Muscle layer of duodenum (tissue), 2 donors: Measurements from ENCODE around the gene NPBWR2.
A peak's percentile ranks its signal among the peaks of the same experiment; 100 is the strongest.
"Not testable (repeated sequence)": the region's sequence is repeated elsewhere in the genome, so short reads cannot be mapped to it uniquely, and the experiment has no call there.

Experiments
- H3K27ac ChIP-seq: one replicate; pipeline ENCODE4 v1.7.0; 2013; ENCODE audit warnings: mild to moderate bottlenecking, low read length
- H3K27me3 ChIP-seq: one replicate; pipeline ENCODE4 v1.7.0; 2013; ENCODE audit warnings: low read depth, mild to moderate bottlenecking, control low read depth, low read length
- H3K36me3 ChIP-seq, 2 donors: one replicate each; pipeline ENCODE4 v1.7.0; 2013; ENCODE audit warnings: low read length in 2 of 2, control low read depth in 1 of 2, mild to moderate bottlenecking in 1 of 2; ENCODE audit not compliant: insufficient read depth in 2 of 2, control insufficient read depth in 1 of 2
- H3K4me1 ChIP-seq, 2 donors: one replicate each; pipeline ENCODE4 v1.7.0; 2013; ENCODE audit warnings: low read length in 2 of 2, mild to moderate bottlenecking in 2 of 2, control low read depth in 1 of 2, moderate library complexity in 1 of 2; ENCODE audit not compliant: insufficient read depth in 2 of 2, control insufficient read depth in 1 of 2
- H3K4me3 ChIP-seq, 2 donors: one replicate each; pipeline ENCODE4 v1.7.0; 2013; ENCODE audit warnings: low read length in 2 of 2, low read depth in 1 of 2, mild to moderate bottlenecking in 1 of 2
- H3K9me3 ChIP-seq, 2 donors: one replicate each; pipeline ENCODE4 v1.7.0; 2013; ENCODE audit warnings: low read length in 2 of 2, control low read depth in 1 of 2, mild to moderate bottlenecking in 1 of 2; ENCODE audit not compliant: control insufficient read depth in 1 of 2
- donor health status: healthy.

NPBWR2 gene

DNA sequence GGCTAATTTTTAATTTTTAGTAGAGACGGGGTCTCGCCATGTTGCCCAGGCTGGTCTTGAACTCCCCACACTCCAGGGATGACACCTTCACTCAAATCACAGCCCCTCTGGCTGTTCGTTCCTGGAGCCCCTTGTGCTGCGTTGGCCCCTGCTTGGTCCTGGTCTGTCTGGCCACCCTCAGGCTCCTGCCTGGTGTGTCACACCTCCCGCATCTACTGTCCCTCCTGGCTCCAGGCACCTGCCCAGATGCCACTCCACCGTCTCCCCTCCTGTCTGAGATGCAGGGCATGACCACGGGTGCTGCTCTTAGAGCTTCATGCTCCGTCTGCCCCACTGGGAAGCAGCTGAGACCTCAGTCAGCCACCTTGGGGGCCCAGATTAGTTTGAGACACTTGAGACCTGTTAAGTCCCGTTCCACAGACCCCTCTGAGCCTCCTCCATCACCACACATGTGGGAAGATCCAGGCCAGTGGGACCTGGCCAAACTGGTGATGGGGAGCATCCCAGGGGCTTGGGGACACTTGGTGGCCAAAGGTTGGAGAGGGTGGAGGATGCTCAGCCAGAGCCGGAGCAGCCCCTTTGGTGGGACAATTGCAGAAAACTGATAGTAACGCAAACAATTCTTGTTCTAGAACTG, 21.9 kb upstream of the NPBWR2 start:
- H3K4me1 ChIP-seq: no peaks in the 10 kb centered on the region
- H3K27ac ChIP-seq: no peak overlapping the region
- H3K4me3 ChIP-seq: no peak overlapping the region
- no peaks in the 10 kb centered on the region for H3K36me3 ChIP-seq
- no peaks in the 10 kb centered on the region for H3K9me3 ChIP-seq
- no peaks in the 10 kb centered on the region for H3K27me3 ChIP-seq

DNA sequence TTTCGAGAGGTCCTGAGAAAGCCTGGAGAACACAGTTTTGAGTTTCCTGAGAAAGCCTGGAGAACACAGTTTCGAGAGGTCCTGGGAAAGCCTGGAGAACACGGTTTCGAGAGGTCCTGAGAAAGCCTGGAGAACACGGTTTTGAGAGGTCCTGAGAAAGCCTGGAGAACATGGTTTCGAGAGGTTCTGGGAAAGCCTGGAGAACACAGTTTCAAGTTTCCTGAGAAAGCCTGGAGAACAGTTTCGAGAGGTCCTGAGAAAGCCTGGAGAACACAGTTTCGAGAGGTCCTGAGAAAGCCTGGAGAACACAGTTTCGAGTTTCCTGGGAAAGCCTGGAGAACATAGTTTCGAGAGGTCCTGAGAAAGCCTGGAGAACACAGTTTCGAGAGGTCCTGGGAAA, 16.2 kb upstream of the NPBWR2 start:
- not testable (repeated sequence) for H3K27ac ChIP-seq, H3K4me1 ChIP-seq, H3K4me3 ChIP-seq, H3K36me3 ChIP-seq, H3K9me3 ChIP-seq, H3K27me3 ChIP-seq

DNA sequence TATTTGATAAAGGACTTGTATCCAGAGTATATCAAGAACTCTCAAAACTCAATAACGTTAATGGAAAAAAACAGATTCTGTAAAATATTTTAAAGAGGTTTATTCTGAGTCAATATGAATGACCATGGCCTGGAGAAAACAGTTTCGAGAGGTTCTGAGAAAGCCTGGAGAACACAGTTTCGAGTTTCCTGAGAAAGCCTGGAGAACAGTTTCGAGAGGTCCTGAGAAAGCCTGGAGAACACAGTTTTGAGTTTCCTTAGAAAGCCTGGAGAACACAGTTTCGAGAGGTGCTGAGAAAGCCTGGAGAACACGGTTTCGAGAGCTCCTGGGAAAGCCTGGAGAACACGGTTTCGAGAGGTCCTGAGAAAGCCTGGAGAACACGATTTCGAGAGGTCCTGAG, 15.6 kb upstream of the NPBWR2 start:
- H3K27me3 ChIP-seq, H3K36me3 ChIP-seq, H3K9me3 ChIP-seq, H3K4me3 ChIP-seq, H3K27ac ChIP-seq, H3K4me1 ChIP-seq: not testable (repeated sequence)

DNA sequence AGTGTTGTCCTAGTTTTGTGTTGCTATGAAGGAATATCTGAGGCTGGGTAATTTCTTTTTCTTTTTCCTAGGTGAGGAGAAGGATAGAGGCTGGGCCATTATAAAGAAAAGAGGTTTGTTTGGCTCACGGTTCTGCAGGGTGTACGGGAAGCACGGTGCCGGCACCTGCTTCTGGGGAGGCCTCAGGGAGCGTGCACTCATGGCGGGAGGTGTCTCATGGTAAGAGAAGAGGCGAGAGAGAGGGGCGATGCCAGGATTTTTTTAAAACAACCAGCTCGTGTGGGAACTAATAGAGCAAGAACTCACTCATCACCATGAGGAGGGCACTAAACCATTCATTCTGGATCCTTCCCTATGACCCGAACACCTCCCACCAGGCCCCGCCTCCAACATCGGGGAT, 14.2 kb upstream of the NPBWR2 start:
- H3K4me3 ChIP-seq: no peak overlapping the region

DNA sequence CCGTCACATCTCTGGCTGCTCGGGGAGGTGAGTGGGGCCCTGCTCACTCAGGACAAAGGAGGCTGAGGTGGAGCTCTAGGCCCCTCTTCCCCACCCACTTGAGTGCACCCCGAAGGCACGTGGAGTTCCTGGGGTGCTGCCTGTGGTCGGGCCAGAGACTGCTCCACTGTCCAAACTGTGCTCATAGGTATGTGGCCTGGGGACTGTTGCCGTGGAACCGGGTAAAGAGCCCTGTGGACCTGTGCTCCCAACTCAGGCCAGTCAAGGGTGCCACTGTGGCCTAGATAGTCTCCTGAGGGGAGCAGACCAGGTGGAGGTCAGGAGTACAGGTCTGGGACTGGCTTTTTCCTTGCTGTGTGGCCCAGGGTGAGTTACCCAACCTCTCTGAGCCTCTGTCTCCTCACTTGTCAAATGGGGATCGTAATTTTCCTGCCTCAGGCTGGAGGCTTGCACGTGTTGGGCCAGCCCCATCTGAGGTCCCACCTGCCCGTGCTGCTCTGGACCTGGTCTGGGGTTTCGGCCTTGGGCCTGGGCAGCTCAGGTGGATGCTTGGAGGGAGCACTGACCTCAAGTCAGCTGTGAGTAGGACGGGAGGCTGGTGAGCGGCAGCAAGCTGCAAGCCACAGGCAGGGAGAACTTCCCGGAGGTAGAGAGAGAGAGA, 12.4 kb upstream of the NPBWR2 start:
- no peak overlapping the region for H3K27ac ChIP-seq
- no peaks in the 10 kb centered on the region for H3K36me3 ChIP-seq
- H3K4me3 ChIP-seq: peak overlapping the region in 1 of 2 donors; percentile 37
- H3K9me3 ChIP-seq: no peaks in the 10 kb centered on the region
- H3K27me3 ChIP-seq: peaks cover 5% of the 10 kb centered on the region
- peaks cover 3 to 7% of the 10 kb centered on the region in 2 donors for H3K4me1 ChIP-seq

More for the DNA sequence above, 14.2 kb upstream of the NPBWR2 start:
- H3K27me3 ChIP-seq: peaks cover 5% of the 10 kb centered on the region
- H3K27ac ChIP-seq: no peak overlapping the region
- no peaks in the 10 kb centered on the region for H3K36me3 ChIP-seq
- H3K9me3 ChIP-seq: no peaks in the 10 kb centered on the region
- H3K4me1 ChIP-seq: peaks cover 3 to 7% of the 10 kb centered on the region in 2 donors

DNA sequence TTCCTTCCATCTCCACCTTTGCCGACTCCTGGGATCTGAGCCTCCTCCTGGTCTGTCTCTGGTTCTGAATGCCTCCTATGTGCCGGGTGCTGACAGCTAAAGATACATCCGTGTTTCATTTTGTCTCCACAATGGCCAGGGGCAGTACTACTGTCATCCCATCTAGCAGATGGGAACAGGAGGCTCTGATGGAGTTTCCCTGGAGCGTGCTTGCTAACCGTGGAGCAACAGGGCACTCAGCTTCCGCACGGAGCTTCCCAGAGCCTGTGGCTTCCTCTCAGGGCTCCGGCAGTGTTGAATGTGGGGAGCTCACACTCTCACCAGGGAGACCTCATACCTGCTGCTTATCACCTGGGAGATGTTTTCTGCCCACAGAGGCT, 11.9 kb upstream of the NPBWR2 start:
- Histone ChIP-seq H3K27ac (no peak overlapping the region), H3K27me3 (peaks cover 5% of the 10 kb centered on the region), H3K4me1 (peaks cover 3 to 7% of the 10 kb centered on the region in 2 donors), H3K36me3 (no peaks in the 10 kb centered on the region), H3K4me3 (no peak overlapping the region), H3K9me3 (no peaks in the 10 kb centered on the region)

DNA sequence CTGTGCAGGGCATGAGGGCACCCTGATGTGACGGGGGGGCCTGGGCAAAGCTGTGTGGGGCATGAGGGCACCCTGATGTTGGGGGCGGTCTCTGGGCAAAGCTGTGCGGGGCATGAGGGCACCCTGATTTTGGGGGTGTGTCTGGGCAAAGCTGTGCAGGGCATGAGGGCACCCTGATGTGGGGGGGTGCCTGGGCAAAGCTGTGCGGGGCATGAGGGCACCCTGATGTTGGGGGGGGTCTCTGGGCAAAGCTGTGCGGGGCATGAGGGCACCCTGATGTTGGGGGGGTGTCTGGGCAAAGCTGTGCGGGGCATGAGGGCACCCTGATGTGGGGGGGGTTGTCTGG, 10.0 kb upstream of the NPBWR2 start:
- H3K4me3 ChIP-seq, H3K4me1 ChIP-seq, H3K27me3 ChIP-seq, H3K9me3 ChIP-seq, H3K27ac ChIP-seq, H3K36me3 ChIP-seq: not testable (repeated sequence)

DNA sequence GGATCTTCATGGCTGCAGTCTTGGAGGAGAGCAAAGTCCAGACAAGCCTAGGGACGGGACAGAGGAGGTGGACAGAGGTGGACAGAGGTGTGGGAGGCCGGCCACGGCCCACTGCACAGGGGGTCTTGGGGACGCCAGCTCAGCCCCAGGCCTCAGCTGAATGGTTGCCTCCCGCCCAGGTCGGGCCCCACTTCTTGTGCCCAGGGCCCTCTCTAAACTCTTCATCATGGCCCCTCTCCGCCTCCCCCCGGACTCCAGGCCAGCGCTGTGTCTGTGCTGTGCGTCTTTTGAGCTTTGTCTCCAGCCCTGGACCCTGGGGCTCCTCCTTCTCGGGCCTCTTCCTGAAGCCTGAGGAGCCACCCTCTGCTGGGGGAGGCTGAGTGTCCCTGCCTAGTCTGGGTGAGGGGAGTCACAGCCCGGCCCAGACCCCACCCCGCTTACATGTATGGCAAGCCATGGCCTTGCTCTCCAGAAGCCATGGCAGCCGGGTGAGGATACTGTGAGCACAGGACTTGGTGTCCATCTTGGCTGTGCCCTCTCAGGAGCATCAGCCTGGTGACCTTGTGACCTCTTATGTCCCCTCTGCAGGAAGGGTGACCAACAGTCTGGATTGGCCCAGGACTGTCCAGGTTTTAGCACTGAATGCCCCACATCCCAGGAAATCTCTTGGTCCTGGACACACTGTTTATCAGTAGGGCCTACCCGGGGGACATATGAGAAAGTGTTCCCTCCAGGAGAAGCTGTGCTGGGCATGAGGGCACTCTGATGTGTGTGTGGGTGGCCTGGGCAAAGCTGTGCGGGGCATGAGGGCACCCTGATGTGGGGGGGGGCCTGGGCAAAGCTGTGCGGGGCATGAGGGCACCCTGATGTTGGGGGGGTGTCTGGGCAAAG, 9.4 kb upstream of the NPBWR2 start:
- Histone ChIP-seq H3K36me3 (no peaks in the 10 kb centered on the region), H3K27me3 (peaks cover 3% of the 10 kb centered on the region), H3K27ac (no peak overlapping the region), H3K4me3 (no peak overlapping the region), H3K9me3 (no peaks in the 10 kb centered on the region), H3K4me1 (peaks cover 3 to 7% of the 10 kb centered on the region in 2 donors)

DNA sequence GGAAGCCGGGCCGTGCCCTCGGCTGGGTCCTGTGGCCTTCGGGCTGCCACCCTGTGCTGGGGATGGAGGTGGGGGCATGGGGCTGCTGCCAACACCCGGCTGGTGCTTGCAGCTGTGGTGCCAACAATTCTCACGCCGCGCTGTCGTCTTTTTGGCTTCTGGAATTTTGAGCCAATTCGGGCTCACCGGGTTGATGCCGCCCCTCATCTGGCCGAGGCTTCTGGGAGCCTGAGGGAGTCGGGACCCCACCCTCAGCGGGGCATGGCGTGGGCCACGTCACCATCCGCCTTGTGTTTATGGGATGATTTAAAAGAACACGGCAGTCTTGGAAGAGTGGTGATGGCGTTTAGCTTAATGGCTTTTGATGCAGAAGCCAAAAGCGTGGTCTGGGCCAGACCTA, 8.7 kb upstream of the NPBWR2 start:
- H3K36me3 ChIP-seq: no peaks in the 10 kb centered on the region
- no peak overlapping the region for H3K27ac ChIP-seq
- H3K27me3 ChIP-seq: no peaks in the 10 kb centered on the region
- H3K4me3 ChIP-seq: no peak overlapping the region
- no peaks in the 10 kb centered on the region for H3K9me3 ChIP-seq
- peaks cover 3 to 7% of the 10 kb centered on the region in 2 donors for H3K4me1 ChIP-seq

DNA sequence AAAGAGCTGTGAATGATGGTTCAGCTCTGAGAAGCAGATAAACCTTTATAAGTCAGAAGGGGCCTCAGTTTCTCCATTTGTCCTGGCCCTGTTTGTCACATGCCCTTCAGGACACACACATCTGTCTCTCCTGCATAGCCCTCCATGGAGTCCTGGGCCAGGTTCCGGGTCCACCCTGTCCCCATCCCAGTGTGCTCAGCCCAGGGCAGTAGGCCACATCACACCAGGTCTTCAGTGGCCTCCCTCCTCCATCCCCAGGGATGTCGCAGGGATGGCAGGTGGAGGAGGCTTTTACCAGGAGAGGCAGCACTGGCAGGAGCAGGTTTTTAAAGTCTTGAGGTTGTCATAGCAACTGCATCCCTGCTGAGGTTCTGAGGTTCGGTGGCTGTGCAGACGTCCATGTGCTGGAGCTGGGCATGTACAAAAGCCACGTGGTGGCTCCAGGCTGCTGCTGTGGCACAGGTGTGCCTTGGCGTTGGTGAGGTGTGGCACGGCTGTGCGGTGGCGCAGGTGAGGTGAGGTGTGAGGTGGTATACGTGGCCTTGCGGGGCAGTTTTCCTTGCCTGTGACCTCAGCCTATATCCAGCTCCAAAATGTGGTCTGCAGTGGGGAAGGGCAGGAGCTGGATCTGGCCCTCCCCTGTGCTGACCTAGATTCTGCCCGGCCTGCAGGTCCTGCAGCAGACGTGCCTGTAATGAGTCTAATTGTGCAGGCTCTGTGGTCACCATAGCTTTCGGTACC, 8.0 kb upstream of the NPBWR2 start:
- H3K27me3 ChIP-seq: no peaks in the 10 kb centered on the region
- H3K4me1 ChIP-seq: peaks cover 3% of the 10 kb centered on the region in 2 donors
- H3K9me3 ChIP-seq: no peaks in the 10 kb centered on the region
- no peak overlapping the region for H3K4me3 ChIP-seq
- no peak overlapping the region for H3K27ac ChIP-seq
- no peaks in the 10 kb centered on the region for H3K36me3 ChIP-seq

DNA sequence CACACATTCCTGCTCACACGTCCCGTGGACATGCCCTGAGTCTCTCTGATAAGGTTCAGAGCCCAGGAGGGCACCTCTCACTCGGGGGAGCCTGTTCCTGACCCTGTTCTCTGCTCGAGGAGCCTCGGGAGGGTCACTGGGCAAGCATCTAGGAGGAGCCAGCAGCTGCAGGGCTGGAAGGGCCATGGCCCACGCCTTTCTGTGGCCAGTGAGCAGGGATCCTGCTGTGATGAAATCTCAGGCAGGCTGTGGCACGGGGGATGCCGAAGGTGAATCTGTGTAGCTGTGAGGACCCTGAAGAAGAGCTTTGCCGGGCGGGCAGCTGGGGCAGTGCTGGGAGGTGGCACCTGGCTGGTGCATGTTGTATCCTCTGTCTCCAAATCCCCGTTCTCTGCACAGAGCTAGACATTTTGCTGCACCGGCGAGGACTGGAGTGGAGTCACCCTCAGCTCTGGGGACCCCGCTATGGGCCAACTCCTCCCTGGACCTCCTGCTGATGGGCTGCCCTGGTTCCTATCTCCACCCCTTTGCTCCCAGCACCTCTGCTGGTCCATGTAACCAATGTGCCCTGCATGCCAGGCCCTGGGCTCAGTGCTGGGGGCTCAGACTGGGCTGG, 7.1 kb upstream of the NPBWR2 start:
- Histone ChIP-seq H3K9me3 (no peaks in the 10 kb centered on the region), H3K36me3 (no peaks in the 10 kb centered on the region), H3K27me3 (no peaks in the 10 kb centered on the region), H3K4me1 (no peaks in the 10 kb centered on the region), H3K4me3 (no peak overlapping the region), H3K27ac (no peak overlapping the region)
